Measurements from ENCODE around the gene PRKD1.

- TF ChIP-seq CTCF (IDR thresholded peaks at IDR 0.05) (no peak), POLR2AphosphoS5 (IDR thresholded peaks at IDR 0.05) (no peak)
Observed at GRCh38 chr14:29783556-29783955, 144.1 kb downstream of the PRKD1 start.
